Endothelial cell of umbilical vein (primary cell): Measurements from ENCODE around the gene ANGPTL2. TPM values are rescaled to one million over a fixed set of nuclear protein-coding genes. Genes with fewer than 3 reads are reported as not detected.

Source experiments
- BruUV-seq: library from RNA; stranded (reverse); fragments of 400-500 nt; replicated peaks from 2 replicates; lab custom pipeline; 2021; lab: Mats Ljungman, UMichigan
- CTCF ChIA-PET: fragments of 300-600, 350-600 bp; sonication (Branson Sonifier 250); formaldehyde crosslinking; loops from one replicate; lab custom pipeline; 2021; ENCODE audit warnings: antibody characterized with exemption, inconsistent platforms; lab: Charles Lee
- POLR2A ChIA-PET: fragments of 300-600, 350-600 bp; sonication (Branson Sonifier 250); formaldehyde crosslinking; loops from one replicate; lab custom pipeline; 2021; ENCODE audit warnings: antibody characterized with exemption, inconsistent platforms; lab: Charles Lee
- DNase-seq: peaks from one replicate; pipeline ENCODE4 v3.0.0-alpha.2; 2011; ENCODE audit warnings: low read depth, low spot score
- FAIRE-seq: peaks from 2 replicates; lab custom pipeline; 2011; peaks lifted over from hg19 to GRCh38; lab: Jason Lieb, UNC
- H2AFZ ChIP-seq: 2 replicates; pipeline ENCODE4 v1.6.0; 2012; ENCODE audit warnings: low read depth, low read length, control low read depth, inconsistent platforms
- H3K27ac ChIP-seq: 2 replicates; pipeline ENCODE4 v1.5.1; 2011; ENCODE audit warnings: low read depth, mild to moderate bottlenecking, control low read depth, low read length, moderate library complexity; ENCODE audit not compliant: insufficient read depth
- H3K27me3 ChIP-seq, 2 experiments: 2 replicates each; pipeline versions ENCODE4 v1.6.0 to v1.6.1; 2011; ENCODE audit warnings: low read length in 2 of 2, mixed read lengths in 1 of 2; ENCODE audit not compliant: control insufficient read depth in 2 of 2, insufficient read depth in 2 of 2
- H3K36me3 ChIP-seq, 2 experiments: 2 replicates in 1 of 2; 3 replicates in 1 of 2; pipeline ENCODE4 v1.5.1; 2011; ENCODE audit warnings: low read length in 2 of 2, mild to moderate bottlenecking in 1 of 2, moderate library complexity in 1 of 2; ENCODE audit not compliant: control insufficient read depth in 2 of 2, insufficient read depth in 2 of 2; ENCODE audit errors: extremely low read depth in 1 of 2
- H3K4me1 ChIP-seq: 3 replicates; pipeline ENCODE4 v1.5.1; 2011; ENCODE audit warnings: mild to moderate bottlenecking, low read length; ENCODE audit not compliant: control insufficient read depth, insufficient read depth; ENCODE audit errors: extremely low read depth
- H3K4me2 ChIP-seq: 2 replicates; pipeline ENCODE4 v1.6.1; 2011; ENCODE audit warnings: low read length, control low read depth, mixed read lengths; ENCODE audit not compliant: insufficient read depth
- H3K4me3 ChIP-seq, 3 experiments: fragments of 200-600 bp in 1 of 3; sonication (generic), shearing (Covaris generic) in 1 of 3; replicated peaks in 1 of 3; 2 replicates each; pipeline ENCODE4 v1.5.1; 2011 to 2016; ENCODE audit warnings: control low read depth in 3 of 3, low read length in 3 of 3, mild to moderate bottlenecking in 2 of 3, inconsistent platforms in 1 of 3, low read depth in 1 of 3, moderate library complexity in 1 of 3; ENCODE audit not compliant: insufficient read depth in 1 of 3
- H3K79me2 ChIP-seq: 2 replicates; pipeline ENCODE4 v1.6.0; 2012; ENCODE audit warnings: low read length, inconsistent platforms; ENCODE audit not compliant: control insufficient read depth, insufficient read depth
- H3K9ac ChIP-seq: replicated peaks from 2 replicates; pipeline ENCODE3; 2011; ENCODE audit warnings: low read length, control low read depth; ENCODE audit not compliant: insufficient read depth; ENCODE audit errors: extremely low read depth
- H3K9me1 ChIP-seq: replicated peaks from 3 replicates; pipeline ENCODE4 v1.6.0; 2011; ENCODE audit warnings: mild to moderate bottlenecking, low read length; ENCODE audit not compliant: control insufficient read depth, insufficient read depth; ENCODE audit errors: extremely low read depth
- H3K9me3 ChIP-seq: replicated peaks from 2 replicates; pipeline ENCODE4 v1.5.1; 2012; ENCODE audit warnings: low read length, inconsistent platforms; ENCODE audit not compliant: control insufficient read depth, insufficient read depth
- H4K20me1 ChIP-seq: replicated peaks from 2 replicates; pipeline ENCODE3; 2011; ENCODE audit warnings: mild to moderate bottlenecking, low read length; ENCODE audit not compliant: control insufficient read depth, insufficient read depth; ENCODE audit errors: extremely low read depth
- CTCF ChIP-seq, 2 donors: IDR thresholded peaks; 1 replicate in 1 of 2; 2 replicates in 1 of 2; pipeline ENCODE4 v1.5.1; 2011; ENCODE audit warnings: low read length in 2 of 2, mild to moderate bottlenecking in 2 of 2, moderate library complexity in 2 of 2, control low read depth in 1 of 2, inconsistent platforms in 1 of 2, low read depth in 1 of 2; ENCODE audit not compliant: insufficient read depth in 1 of 2; ENCODE audit errors: extremely low read depth in 1 of 2
- JUN ChIP-seq: IDR thresholded peaks from 2 replicates; pipeline ENCODE4 v1.6.1; 2011; ENCODE audit warnings: borderline replicate concordance, low read depth; ENCODE audit not compliant: insufficient read length, insufficient read depth
- MAX ChIP-seq: IDR thresholded peaks from 2 replicates; pipeline ENCODE4 v1.6.1; 2011; ENCODE audit not compliant: insufficient read depth, insufficient read length
- POLR2A ChIP-seq: IDR thresholded peaks from 2 replicates; pipeline ENCODE4 v1.6.1; 2012; ENCODE audit warnings: low read depth, mild to moderate bottlenecking, control low read depth, low read length
- POLR2AphosphoS5 ChIP-seq: IDR thresholded peaks from 2 replicates; pipeline ENCODE4 v1.6.1; 2012; ENCODE audit warnings: low read depth, mild to moderate bottlenecking, control low read depth, low read length, moderate library complexity; ENCODE audit not compliant: insufficient read depth
- dilution Hi-C: fragments of 300-500 bp; cut with MboI; formaldehyde crosslinking; loops from one replicate; pipeline ENCODE4 v1.15.0; 2019; ENCODE audit warnings: low sequenced_read_pairs; ENCODE audit not compliant: extremely low pct_ligation_motif_present
- intact Hi-C: fragments of 100-400 bp; cut with micrococcal nuclease; formaldehyde crosslinking; loops from one replicate; pipeline ENCODE4 v1.10.0; 2022
- polyA plus RNA-seq, 4 experiments: library from polyadenylated mRNA; depleted of rRNA in 3 of 4; stranded (reverse) in 3 of 4; unstranded in 1 of 4; fragments of >200 nt; gene quantifications; 2 replicates each; pipeline versions ENCODE4 v1.2.1 to v1.2.3, GENCODE V29; 2011 to 2012; ENCODE audit warnings: missing spikeins in 1 of 4
- total RNA-seq: library from RNA; stranded (reverse); gene quantifications from 2 replicates; pipeline ENCODE4 v1.2.3, GENCODE V29; 2021

Gene ANGPTL2
- total and polyA plus RNA-seq, 2 donors (not counting 3 experiments of a cell fraction or from before 2014, with no cell fraction given) = 15.1 to 24.5 TPM

- POLR2A ChIA-PET = no interaction called here
- CTCF ChIA-PET = interaction anchor here (1.1 to 1.5 kb wide), 4 partner anchors 10 to 38 kb away, joined by 4 to 6 read pairs (median 4); partner anchors contain the start of gene ANGPTL2
- H3K9me1 ChIP-seq = no peaks in the 10 kb centered on the region
- no peaks in the 10 kb centered on the region for H3K36me3 ChIP-seq
- TF ChIP-seq POLR2AphosphoS5 = no peak
- TF ChIP-seq POLR2A = no peak
- TF ChIP-seq CTCF (IDR thresholded peaks at IDR 0.05; ENCODE audit: extremely low read depth in 1 of 2, insufficient read depth in 1 of 2, low read depth in 1 of 2, low read length in 2 of 2) = no peak
- TF ChIP-seq JUN = no peak
- no peak for TF ChIP-seq MAX
- H4K20me1 ChIP-seq = no peaks in the 10 kb centered on the region
- H2AFZ ChIP-seq = no peak overlapping the region
- no peak overlapping the region for H3K4me2 ChIP-seq
- H3K4me3 ChIP-seq = no peak overlapping the region
- H3K79me2 ChIP-seq = no peaks in the 10 kb centered on the region
- no TSS peak for BruUV-seq
- no peak for DNase-seq
- dilution Hi-C loops (no loop called here), intact Hi-C loops (no loop called here)
- H3K27me3 ChIP-seq = no peaks in the 10 kb centered on the region
- H3K27ac ChIP-seq = no peak overlapping the region
- no peak for FAIRE-seq
- H3K9ac ChIP-seq = no peak overlapping the region
- peaks cover 20% of the 10 kb centered on the region for H3K4me1 ChIP-seq
- no peaks in the 10 kb centered on the region for H3K9me3 ChIP-seq
These were observed 37.6 kb upstream of the ANGPTL2 start for GRCh38 chr9:127159949-127160610.
